H1 (cell line): Measurements from ENCODE around the gene CHEK2. TPM values are rescaled to one million over a fixed set of nuclear protein-coding genes. Genes with fewer than 3 reads are reported as not detected.

Experiments used
- CTCF ChIA-PET: fragments of 300-600 bp; sonication (Branson Sonifier 250); formaldehyde crosslinking; loops from one replicate; lab custom pipeline; 2021; ENCODE audit not compliant: partially characterized antibody; lab: Charles Lee
- POLR2A ChIA-PET: fragments of 300-600 bp; sonication (Branson Sonifier 250); formaldehyde crosslinking; loops from one replicate; lab custom pipeline; 2021; ENCODE audit warnings: inconsistent platforms; ENCODE audit not compliant: partially characterized antibody; lab: Charles Lee
- DNase-seq, 2 experiments: peaks; one replicate each; pipeline versions ENCODE4 v3.0.0 to v3.0.0-alpha.2; 2010 to 2022; ENCODE audit warnings: low spot score in 2 of 2, low read depth in 1 of 2, mixed read lengths in 1 of 2
- FAIRE-seq: peaks from 2 replicates; lab custom pipeline; 2011; peaks lifted over from hg19 to GRCh38; lab: Jason Lieb, UNC
- H2AFZ ChIP-seq: 2 replicates; pipeline ENCODE4 v1.8.1; 2012; ENCODE audit warnings: low read length, inconsistent platforms
- H2AK5ac ChIP-seq: 2 replicates; pipeline ENCODE4 v1.6.1; 2013; ENCODE audit warnings: low read depth, low read length
- H2BK120ac ChIP-seq: replicated peaks from 2 replicates; pipeline ENCODE3; 2013; ENCODE audit warnings: low read depth, low read length, inconsistent platforms
- H2BK12ac ChIP-seq: 2 replicates; pipeline ENCODE4 v1.6.1; 2013; ENCODE audit warnings: low read depth, low read length
- H2BK15ac ChIP-seq: 2 replicates; pipeline ENCODE4 v1.6.1; 2013; ENCODE audit warnings: low read length
- H2BK20ac ChIP-seq: 2 replicates; pipeline ENCODE4 v1.6.1; 2013; ENCODE audit warnings: low read length
- H2BK5ac ChIP-seq: 2 replicates; pipeline ENCODE4 v1.6.1; 2013; ENCODE audit warnings: low read depth, low read length
- H3K14ac ChIP-seq: 2 replicates; pipeline ENCODE4 v1.6.1; 2013; ENCODE audit warnings: inconsistent platforms; ENCODE audit not compliant: insufficient read length
- H3K18ac ChIP-seq: 2 replicates; pipeline ENCODE4 v1.6.1; 2013; ENCODE audit warnings: low read length; ENCODE audit errors: extremely low read depth
- H3K23ac ChIP-seq: 2 replicates; pipeline ENCODE4 v1.6.1; 2013; ENCODE audit warnings: inconsistent platforms; ENCODE audit not compliant: insufficient read length
- H3K23me2 ChIP-seq: 2 replicates; pipeline ENCODE4 v1.6.1; 2013; ENCODE audit warnings: low read depth, low read length
- H3K27ac ChIP-seq: 2 replicates; pipeline ENCODE4 v1.6.1; 2011; ENCODE audit warnings: low read depth, low read length, inconsistent platforms
- H3K27me3 ChIP-seq, 4 experiments: replicated peaks in 1 of 4; 1 replicate in 1 of 4; 2 replicates in 3 of 4; pipeline versions ENCODE4 v1.6.1 to v1.8.1; 2011 to 2013; ENCODE audit warnings: low read length in 3 of 4, mild to moderate bottlenecking in 3 of 4, inconsistent platforms in 2 of 4, mixed read lengths in 2 of 4, moderate library complexity in 1 of 4; ENCODE audit not compliant: control insufficient read depth in 3 of 4, insufficient read depth in 3 of 4; ENCODE audit errors: extremely low read depth in 1 of 4
- H3K36me3 ChIP-seq, 4 experiments: 2 replicates each; pipeline versions ENCODE4 v1.6.1 to v1.8.1; 2011 to 2013; ENCODE audit warnings: mild to moderate bottlenecking in 4 of 4, low read length in 3 of 4, moderate library complexity in 2 of 4, control low read depth in 1 of 4, inconsistent platforms in 1 of 4; ENCODE audit not compliant: insufficient read depth in 4 of 4, control insufficient read depth in 2 of 4
- H3K4ac ChIP-seq: replicated peaks from 2 replicates; pipeline ENCODE3; 2013; ENCODE audit warnings: low read length, low read depth, mixed read lengths, inconsistent platforms; ENCODE audit not compliant: insufficient read length
- H3K4me1 ChIP-seq, 4 experiments: replicated peaks in 1 of 4; 1 replicate in 1 of 4; 2 replicates in 3 of 4; pipeline versions ENCODE4 v1.6.1 to v1.8.1; 2011 to 2013; ENCODE audit warnings: low read length in 3 of 4, inconsistent platforms in 2 of 4, mixed read lengths in 1 of 4; ENCODE audit not compliant: insufficient read depth in 4 of 4, control insufficient read depth in 3 of 4
- H3K4me2 ChIP-seq, 2 experiments: 2 replicates each; pipeline versions ENCODE4 v1.6.1 to v1.8.1; 2011 to 2013; ENCODE audit warnings: low read depth in 2 of 2, low read length in 2 of 2, control low read depth in 1 of 2, inconsistent platforms in 1 of 2, mild to moderate bottlenecking in 1 of 2; ENCODE audit not compliant: insufficient read depth in 1 of 2
- H3K4me3 ChIP-seq, 4 experiments: fragments of 200-600, 300-600 bp in 1 of 4; sonication (generic), shearing (Covaris generic), sonication (Bioruptor Twin) in 1 of 4; 2 replicates each; pipeline versions ENCODE4 v1.5.1 to v1.8.1; 2011 to 2016; ENCODE audit warnings: low read length in 4 of 4, low read depth in 3 of 4, control low read depth in 2 of 4, inconsistent platforms in 2 of 4, mild to moderate bottlenecking in 2 of 4, mixed read lengths in 1 of 4, moderate library complexity in 1 of 4; ENCODE audit not compliant: insufficient read depth in 2 of 4; ENCODE audit errors: extremely low read depth in 1 of 4
- H3K56ac ChIP-seq: replicated peaks from 2 replicates; pipeline ENCODE3; 2013; ENCODE audit warnings: low read depth, mild to moderate bottlenecking, mixed read lengths, low read length, inconsistent platforms; ENCODE audit not compliant: insufficient read length
- H3K79me1 ChIP-seq: 2 replicates; pipeline ENCODE4 v1.6.1; 2013; ENCODE audit warnings: low read depth, low read length, control low read depth
- H3K79me2 ChIP-seq, 2 experiments: 2 replicates each; pipeline versions ENCODE4 v1.6.1 to v1.8.1; 2012 to 2013; ENCODE audit warnings: low read length in 2 of 2, mild to moderate bottlenecking in 2 of 2, inconsistent platforms in 1 of 2; ENCODE audit not compliant: insufficient read depth in 2 of 2, control insufficient read depth in 1 of 2
- H3K9ac ChIP-seq, 4 experiments: replicated peaks in 1 of 4; 1 replicate in 1 of 4; 2 replicates in 3 of 4; pipeline versions ENCODE4 v1.6.1 to v1.8.1; 2011 to 2013; ENCODE audit warnings: low read depth in 3 of 4, low read length in 3 of 4, control low read depth in 2 of 4, mild to moderate bottlenecking in 2 of 4, moderate library complexity in 2 of 4, inconsistent platforms in 1 of 4; ENCODE audit errors: extremely low read depth in 1 of 4
- H3K9me3 ChIP-seq, 2 experiments: 2 replicates each; pipeline versions ENCODE4 v1.6.1 to v1.8.1; 2012 to 2013; ENCODE audit warnings: mild to moderate bottlenecking in 2 of 2, moderate library complexity in 2 of 2, control low read depth in 1 of 2, inconsistent platforms in 1 of 2, low read depth in 1 of 2, low read length in 1 of 2, mixed read lengths in 1 of 2; ENCODE audit not compliant: insufficient read depth in 2 of 2
- H4K20me1 ChIP-seq, 2 experiments: replicated peaks in 1 of 2; 2 replicates each; pipeline versions ENCODE3 to v1.8.1; 2011 to 2013; ENCODE audit warnings: inconsistent platforms in 2 of 2, low read length in 2 of 2, mild to moderate bottlenecking in 1 of 2; ENCODE audit not compliant: insufficient read depth in 2 of 2, control insufficient read depth in 1 of 2
- H4K5ac ChIP-seq: 2 replicates; pipeline ENCODE4 v1.6.1; 2013; ENCODE audit warnings: low read length, low read depth, mixed read lengths, inconsistent platforms; ENCODE audit not compliant: insufficient read length
- H4K8ac ChIP-seq: 2 replicates; pipeline ENCODE4 v1.8.0; 2013; ENCODE audit warnings: mild to moderate bottlenecking, moderate library complexity, low read length, inconsistent platforms; ENCODE audit not compliant: insufficient read depth; ENCODE audit errors: extremely low read depth
- H4K91ac ChIP-seq: replicated peaks from 2 replicates; pipeline ENCODE3; 2013; ENCODE audit warnings: low read length, mixed read lengths, inconsistent platforms; ENCODE audit not compliant: insufficient read length
- GABPA ChIP-seq: IDR thresholded peaks from 2 replicates; pipeline ENCODE4 v1.6.1; 2011; ENCODE audit warnings: mild to moderate bottlenecking, low read length, moderate library complexity, borderline replicate concordance; ENCODE audit not compliant: insufficient read depth
- HDAC6 ChIP-seq: IDR thresholded peaks from one replicate; pipeline ENCODE4 v1.7.1; 2012; ENCODE audit warnings: low read depth, mild to moderate bottlenecking, inconsistent platforms, low read length, moderate library complexity
- SIRT6 ChIP-seq: IDR thresholded peaks from one replicate; pipeline ENCODE4 v1.7.1; 2012; ENCODE audit warnings: low read length, inconsistent platforms
- SP2 ChIP-seq: IDR thresholded peaks from 2 replicates; pipeline ENCODE4 v1.6.1; 2012; ENCODE audit warnings: mild to moderate bottlenecking, low read length, inconsistent platforms
- TCF12 ChIP-seq: IDR thresholded peaks from 2 replicates; pipeline ENCODE4 v1.6.1; 2011; ENCODE audit warnings: low read depth, mild to moderate bottlenecking, low read length
- polyA plus RNA-seq, 7 experiments: library from polyadenylated mRNA; depleted of rRNA in 3 of 7; stranded (reverse) in 5 of 7; unstranded in 2 of 7; fragments of >200 nt in 5 of 7; fragments of 200-250 nt in 2 of 7; gene quantifications; 1 replicate in 5 of 7; 2 replicates in 1 of 7; 4 replicates in 1 of 7; pipeline versions ENCODE4 v1.2.1 to v1.2.3, GENCODE V29; 2011 to 2013; ENCODE audit warnings: missing spikeins in 2 of 7, mixed read lengths in 2 of 7
- total RNA-seq: library from RNA; stranded (reverse); fragmentation: NEBNext Ultra II Directional; extraction: Animal tissue kit (Norgen Biotek cat#: 25700); gene quantifications from 2 replicates; pipeline ENCODE4 v1.2.1, GENCODE V29; 2021
- TF ChIP-seq, protein P1 (sequence below): IDR thresholded peaks from 2 replicates; pipeline ENCODE4 v1.6.1; 2011; ENCODE audit warnings: low read length, improper control_type of control experiment

Gene CHEK2
- total and polyA plus RNA-seq, 2 of the 8 experiments (the other 6 are each of a cell fraction or from before 2014, with no cell fraction given) = 74.9 to 89.5 TPM

DNA sequence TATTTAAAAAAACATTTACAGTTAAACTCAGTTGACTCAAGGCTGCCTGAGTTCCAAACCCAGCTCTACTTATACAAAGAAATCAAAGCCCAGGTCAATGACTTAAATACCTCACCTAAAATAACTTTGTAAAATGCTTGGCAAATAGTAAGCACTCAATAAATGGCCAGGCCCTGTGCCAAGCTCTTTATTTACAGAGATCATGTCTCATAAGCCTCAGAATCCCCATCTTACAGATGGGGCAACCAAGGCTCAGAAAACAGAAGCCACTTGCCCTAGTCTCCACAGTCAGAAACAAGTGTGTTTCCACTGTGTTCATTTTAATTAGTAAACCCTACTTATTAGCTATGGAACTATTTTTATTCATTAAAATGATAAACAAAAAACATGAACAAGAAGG, 31.5 kb downstream of the CHEK2 start:
- H3K27ac ChIP-seq = no peak overlapping the region
- TF ChIP-seq SP2 = no peak
- no peak for TF ChIP-seq TCF12
- no peak for TF ChIP-seq SIRT6
- no peak for TF ChIP-seq GABPA
- TF ChIP-seq, protein P1, sequence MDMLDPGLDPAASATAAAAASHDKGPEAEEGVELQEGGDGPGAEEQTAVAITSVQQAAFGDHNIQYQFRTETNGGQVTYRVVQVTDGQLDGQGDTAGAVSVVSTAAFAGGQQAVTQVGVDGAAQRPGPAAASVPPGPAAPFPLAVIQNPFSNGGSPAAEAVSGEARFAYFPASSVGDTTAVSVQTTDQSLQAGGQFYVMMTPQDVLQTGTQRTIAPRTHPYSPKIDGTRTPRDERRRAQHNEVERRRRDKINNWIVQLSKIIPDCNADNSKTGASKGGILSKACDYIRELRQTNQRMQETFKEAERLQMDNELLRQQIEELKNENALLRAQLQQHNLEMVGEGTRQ = no peak
- no peak for TF ChIP-seq HDAC6

More for the DNA sequence above, 31.5 kb downstream of the CHEK2 start:
- Histone ChIP-seq H3K4me1 (no peaks in the 10 kb centered on the region), H3K56ac (no peak overlapping the region), H3K27me3 (no peaks in the 10 kb centered on the region), H4K8ac (no peak overlapping the region), H2BK5ac (no peak overlapping the region), H3K4ac (no peak overlapping the region), H3K36me3 (peaks cover 0 to 44% (median 21%) of the 10 kb centered on the region in 4 experiments; a peak in 7 of 8 replicates), H2BK12ac (no peak overlapping the region), H2BK15ac (no peak overlapping the region), H3K23me2 (no peaks in the 10 kb centered on the region), H3K23ac (no peak overlapping the region), H3K9me3 (no peaks in the 10 kb centered on the region), H3K9ac (no peak overlapping the region), H3K14ac (no peak overlapping the region), H2AFZ (no peak overlapping the region), H3K79me1 (no peaks in the 10 kb centered on the region), H2AK5ac (no peak overlapping the region), H2BK120ac (no peak overlapping the region), H3K18ac (no peak overlapping the region), H4K20me1 (peaks cover 0 to 2% of the 10 kb centered on the region in 2 experiments), H4K91ac (no peak overlapping the region), H2BK20ac (no peak overlapping the region), H4K5ac (no peak overlapping the region), H3K4me3 (no peak overlapping the region), H3K4me2 (no peak overlapping the region), H3K79me2 (no peaks in the 10 kb centered on the region)
- CTCF ChIA-PET = interaction anchor here (0.8 kb wide), 1 partner anchor 535 kb away, joined by 4 read pairs; no protein-coding TSS in a partner anchor
- no peak for DNase-seq
- FAIRE-seq = no peak
- POLR2A ChIA-PET = interaction anchor here (1.4 kb wide), 1 partner anchor 20 kb away, joined by 3 read pairs; no protein-coding TSS in a partner anchor
